Panc1 (cell line): Measurements from ENCODE around the gene MACROD2.

Experiments used
- POLR2AphosphoS5 ChIP-seq: IDR thresholded peaks from 2 replicates; pipeline ENCODE4 v1.6.1; 2012; ENCODE audit warnings: mild to moderate bottlenecking, low read depth, low read length, moderate library complexity
- TF ChIP-seq, protein P1 (sequence below): fragments of 450-650 bp; IDR thresholded peaks from 2 replicates; pipeline ENCODE4 v1.5.1; 2017; ENCODE audit warnings: mild to moderate bottlenecking

DNA sequence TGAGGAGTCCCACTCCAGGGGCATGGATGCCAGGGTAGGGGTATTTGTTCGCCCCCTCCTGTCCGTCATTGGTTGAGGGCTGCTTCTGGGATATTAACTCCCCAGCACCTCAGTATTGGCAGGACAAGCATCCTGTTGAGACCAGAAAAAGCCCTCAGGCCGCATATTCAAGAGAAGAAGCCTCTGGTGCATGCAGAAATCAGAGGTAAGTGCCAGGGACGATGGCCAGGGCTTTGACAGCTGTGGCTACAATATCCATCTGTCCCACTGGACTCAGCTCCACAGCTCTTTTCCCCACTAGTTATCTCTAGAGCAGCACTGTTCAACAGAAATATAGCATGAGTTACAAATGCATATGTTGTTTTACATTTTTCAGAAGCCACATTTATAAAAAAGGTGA lies 1926.6 kb downstream of the MACROD2 start:
- TF ChIP-seq, protein P1, sequence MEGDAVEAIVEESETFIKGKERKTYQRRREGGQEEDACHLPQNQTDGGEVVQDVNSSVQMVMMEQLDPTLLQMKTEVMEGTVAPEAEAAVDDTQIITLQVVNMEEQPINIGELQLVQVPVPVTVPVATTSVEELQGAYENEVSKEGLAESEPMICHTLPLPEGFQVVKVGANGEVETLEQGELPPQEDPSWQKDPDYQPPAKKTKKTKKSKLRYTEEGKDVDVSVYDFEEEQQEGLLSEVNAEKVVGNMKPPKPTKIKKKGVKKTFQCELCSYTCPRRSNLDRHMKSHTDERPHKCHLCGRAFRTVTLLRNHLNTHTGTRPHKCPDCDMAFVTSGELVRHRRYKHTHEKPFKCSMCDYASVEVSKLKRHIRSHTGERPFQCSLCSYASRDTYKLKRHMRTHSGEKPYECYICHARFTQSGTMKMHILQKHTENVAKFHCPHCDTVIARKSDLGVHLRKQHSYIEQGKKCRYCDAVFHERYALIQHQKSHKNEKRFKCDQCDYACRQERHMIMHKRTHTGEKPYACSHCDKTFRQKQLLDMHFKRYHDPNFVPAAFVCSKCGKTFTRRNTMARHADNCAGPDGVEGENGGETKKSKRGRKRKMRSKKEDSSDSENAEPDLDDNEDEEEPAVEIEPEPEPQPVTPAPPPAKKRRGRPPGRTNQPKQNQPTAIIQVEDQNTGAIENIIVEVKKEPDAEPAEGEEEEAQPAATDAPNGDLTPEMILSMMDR, result no peak
- no peak for TF ChIP-seq POLR2AphosphoS5
